Fibroblast of skin of right biceps (primary cell): Measurements from ENCODE around the gene SLC16A13.

Experiments used
- DNase-seq: peaks from one replicate; pipeline ENCODE4 v3.0.0-alpha.2; 2013

The SLC16A13 gene

DNA sequence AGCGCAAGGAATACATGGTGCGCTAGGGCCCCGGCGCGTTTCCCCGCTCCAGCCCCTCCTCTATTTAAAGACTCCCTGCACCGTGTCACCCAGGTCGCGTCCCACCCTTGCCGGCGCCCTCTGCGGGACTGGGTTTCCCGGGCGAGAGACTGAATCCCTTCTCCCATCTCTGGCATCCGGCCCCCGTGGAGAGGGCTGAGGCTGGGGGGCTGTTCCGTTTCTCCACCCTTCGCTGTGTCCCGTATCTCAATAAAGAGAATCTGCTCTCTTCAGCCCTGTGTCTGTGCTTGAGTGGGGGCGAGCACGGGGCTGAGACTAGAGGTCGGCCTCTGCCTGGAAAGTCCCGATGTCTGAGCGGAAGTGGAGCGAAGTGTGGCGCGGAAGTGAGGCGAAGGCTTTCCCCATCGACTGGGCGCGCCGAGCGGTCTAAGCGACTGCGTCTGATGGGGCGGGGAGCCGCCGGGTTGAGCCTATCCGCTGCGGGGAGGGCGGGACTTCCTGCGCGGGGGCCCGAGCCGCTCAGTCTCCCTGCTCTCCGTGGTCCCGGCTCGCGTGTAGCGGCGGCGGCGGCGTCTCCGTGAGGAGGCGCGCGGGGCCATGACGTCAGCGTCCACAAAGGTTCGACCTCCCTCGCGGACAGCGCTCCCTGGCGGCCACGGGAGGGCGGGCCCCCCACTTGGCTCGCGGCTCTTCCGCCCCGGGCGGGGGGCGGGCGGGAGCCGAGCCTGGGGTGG is 21.4 kb upstream of the SLC16A13 start:
- peak; percentile 97 for DNase-seq

DNA sequence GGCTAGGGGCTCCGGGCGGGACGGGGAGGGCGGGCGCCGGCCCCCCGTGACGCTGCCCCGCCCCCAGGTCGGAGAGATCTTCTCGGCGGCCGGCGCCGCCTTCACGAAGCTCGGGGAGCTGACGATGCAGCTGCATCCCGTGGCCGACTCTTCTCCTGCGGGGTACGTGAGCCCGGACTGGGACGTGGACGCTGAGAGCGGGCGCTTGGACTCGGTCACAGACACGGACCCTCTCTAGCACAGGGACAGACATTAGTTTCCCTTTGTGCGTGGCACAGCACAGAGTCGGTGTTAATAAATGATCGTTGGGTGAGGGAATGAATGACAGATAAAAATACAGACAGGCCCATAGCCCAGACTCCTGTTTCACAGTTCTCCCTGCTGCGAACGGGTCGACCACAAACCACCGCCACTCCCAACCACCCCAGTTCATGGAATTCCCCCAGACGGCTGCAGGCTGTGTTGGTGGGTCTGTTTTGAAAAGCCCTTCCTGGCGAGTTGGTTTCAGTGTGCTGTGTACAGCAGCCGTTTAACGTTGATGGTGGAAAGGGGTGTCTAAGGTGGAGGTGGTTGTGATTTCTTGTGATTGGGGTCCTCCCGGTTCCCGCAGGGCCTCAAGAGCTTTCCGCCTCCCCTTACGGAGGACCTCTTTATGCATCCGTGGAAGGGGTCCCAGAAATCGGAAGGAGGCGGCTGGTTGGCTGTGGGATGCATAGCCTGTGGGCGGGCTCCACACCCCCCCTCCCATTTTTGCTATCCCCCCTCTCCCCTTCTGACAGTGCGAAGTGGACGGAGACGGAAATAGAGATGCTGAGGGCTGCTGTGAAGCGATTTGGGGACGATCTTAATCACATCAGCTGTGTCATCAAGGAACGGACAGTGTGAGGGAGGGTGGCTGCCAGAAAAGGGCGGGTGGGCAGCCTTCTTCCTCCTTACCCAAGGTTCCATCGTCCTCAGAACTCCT is 20.5 kb upstream of the SLC16A13 start:
- peak; percentile 56 for DNase-seq

DNA sequence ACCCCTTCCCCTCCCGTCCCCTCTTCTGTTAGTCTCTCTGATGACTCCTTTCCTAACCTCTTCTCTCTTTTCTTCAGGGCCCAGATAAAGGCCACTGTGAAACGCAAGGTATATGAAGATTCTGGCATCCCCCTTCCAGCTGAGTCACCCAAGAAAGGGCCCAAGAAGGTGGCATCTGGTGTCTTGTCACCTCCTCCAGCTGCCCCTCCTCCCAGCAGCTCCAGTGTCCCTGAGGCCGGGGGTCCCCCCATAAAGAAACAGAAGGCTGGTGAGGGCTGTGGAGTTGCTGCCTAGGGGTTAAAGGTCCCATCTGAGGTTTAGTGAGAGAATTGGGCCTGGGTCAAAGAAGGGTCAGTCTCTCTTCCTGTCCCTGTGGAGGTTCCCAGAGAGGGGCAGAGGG is 19.4 kb upstream of the SLC16A13 start:
- no peak for DNase-seq

DNA sequence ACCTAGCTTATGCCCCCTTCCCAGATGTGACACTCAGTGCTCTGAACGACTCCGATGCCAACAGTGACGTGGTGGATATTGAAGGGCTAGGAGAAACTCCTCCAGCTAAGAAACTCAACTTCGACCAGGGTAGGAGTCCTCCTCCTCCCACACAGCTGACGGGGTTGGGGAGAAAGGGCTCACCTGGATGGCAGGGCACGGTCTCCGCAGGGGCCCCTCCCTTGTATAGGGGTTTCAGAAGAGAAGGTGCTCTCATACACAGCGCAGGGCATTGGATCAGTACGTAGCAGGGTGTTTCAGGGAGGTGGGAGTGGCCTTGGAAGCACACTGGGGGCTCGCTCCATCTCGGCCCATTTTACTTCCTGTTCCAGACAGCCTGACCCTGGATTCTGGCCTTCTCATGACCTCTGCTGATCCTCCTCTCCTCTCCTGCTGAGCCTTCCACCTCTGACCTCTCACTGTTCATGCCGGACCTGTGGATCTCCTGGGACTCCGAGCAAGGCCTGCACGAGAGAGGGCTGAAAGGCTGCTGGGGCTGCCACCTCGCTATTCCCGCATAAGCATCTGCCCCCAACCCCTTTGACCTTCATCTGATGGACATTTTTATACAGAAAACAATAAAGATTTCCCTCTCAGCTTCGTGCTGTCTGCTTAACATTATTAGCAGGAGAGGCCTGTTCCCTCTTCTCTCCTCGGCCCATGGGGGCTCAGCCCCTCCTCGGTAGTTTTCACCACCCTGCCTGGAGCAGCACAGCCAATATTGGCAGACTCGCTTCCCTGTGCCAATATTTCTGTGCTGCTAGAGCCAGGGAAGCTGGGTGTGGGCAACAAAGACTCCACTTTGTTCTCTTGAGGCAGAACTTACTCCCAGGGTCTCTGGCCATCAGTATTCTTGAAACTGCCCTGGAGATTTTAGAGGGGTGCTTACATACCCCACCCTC is 18.7 kb upstream of the SLC16A13 start:
- DNase-seq = no peak

DNA sequence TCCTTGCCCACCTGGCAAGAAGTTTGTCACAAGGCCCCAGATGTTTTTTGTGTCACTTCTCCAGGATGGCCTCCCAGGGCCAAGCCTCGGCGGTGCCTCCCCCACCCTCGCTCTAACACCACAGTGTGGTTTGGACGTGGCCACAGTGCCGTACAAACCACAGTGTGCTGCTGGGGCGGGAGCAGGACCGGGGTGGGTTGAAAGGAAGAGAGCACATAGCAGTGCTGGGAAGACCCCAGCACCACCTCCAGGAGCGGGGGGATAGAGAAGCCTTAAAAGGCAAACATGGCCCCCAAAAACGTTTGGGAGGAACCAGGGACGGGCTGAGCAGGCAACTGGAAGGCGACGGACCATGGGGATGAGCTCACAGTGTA is 18.0 kb upstream of the SLC16A13 start:
- no peak for DNase-seq

DNA sequence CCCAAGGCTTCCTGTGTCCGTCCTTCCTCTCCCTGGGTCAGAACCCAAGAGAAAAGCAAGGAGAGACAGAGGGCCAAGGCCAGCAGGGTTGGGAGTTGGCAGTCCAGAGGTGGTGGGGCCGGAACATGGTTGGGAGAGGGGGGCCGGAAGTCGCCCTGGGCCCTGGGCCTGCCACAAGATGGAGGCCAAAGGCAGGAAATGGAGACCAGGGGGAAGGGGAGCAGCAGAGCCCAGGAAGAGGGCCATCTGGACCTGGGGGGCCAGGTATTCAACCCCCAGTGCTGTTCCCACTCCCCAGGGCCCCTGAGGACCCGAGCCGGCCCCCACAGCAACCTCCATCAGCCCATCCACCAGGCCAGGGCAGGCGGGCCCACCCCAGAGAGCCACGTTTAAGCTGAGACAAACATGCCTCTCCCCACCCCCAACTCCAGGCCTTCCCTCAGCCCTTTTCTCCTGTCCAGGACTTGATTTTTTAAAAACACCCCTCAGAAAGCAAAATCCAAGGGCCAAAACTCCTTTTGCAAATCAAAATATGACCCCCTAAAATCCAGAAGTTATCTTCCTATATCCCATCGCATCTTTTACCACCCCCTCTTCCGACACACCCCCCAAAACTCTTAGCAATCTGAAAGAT is 17.4 kb upstream of the SLC16A13 start:
- no peak for DNase-seq

DNA sequence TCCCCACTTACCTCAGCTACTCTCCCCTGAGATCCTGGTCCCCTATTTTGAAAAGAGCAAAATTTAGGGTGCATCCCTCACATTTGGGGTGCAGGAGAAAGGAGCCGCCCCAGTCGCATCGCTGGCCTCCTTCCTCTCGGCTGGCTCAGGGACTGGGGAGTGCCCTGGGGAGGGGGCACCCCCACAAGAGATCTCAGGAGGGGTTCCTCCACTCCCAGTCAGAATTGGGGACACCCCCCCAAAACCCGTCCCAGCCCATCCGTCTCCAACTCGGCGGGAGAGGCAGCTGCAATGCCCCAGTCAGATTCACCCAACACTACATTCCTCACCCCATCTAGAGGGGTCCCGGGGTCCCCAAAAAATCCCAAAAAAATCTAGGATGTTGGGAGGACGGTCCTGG is 16.4 kb upstream of the SLC16A13 start:
- no peak for DNase-seq

DNA sequence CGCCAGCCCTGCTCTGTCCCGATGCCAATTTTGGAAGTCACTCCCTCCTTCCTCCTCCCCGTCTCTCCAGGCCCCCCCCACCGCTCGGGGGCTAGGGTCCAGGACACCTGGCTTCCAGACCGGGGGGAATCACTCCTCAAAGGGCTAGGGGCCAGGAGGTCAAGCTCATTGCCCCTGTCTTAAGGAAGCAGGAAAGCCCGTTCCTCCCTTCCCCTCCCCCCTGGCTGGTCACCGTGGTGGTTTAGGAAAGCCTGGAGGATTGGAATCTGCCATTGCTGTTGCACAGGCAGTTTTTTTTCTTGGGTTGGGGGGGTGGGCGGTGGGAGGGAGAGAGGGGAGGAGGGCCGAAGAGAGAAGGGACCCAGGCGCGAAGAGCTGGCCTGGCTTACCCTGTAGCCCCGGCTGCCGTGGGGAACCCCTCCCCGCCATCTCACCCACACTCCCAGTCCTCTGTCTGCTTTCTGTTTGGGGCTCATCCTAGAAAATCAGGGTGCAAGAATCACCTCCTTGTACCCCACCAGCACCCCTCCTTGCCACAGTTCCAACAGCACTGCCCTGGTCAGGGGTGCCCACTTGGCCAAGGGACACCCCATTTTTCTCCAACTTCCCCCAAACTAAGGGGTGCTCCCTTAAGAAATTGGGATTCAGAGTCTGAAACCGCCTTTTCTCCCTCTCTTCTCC is 15.8 kb upstream of the SLC16A13 start:
- peak; percentile 67 for DNase-seq

DNA sequence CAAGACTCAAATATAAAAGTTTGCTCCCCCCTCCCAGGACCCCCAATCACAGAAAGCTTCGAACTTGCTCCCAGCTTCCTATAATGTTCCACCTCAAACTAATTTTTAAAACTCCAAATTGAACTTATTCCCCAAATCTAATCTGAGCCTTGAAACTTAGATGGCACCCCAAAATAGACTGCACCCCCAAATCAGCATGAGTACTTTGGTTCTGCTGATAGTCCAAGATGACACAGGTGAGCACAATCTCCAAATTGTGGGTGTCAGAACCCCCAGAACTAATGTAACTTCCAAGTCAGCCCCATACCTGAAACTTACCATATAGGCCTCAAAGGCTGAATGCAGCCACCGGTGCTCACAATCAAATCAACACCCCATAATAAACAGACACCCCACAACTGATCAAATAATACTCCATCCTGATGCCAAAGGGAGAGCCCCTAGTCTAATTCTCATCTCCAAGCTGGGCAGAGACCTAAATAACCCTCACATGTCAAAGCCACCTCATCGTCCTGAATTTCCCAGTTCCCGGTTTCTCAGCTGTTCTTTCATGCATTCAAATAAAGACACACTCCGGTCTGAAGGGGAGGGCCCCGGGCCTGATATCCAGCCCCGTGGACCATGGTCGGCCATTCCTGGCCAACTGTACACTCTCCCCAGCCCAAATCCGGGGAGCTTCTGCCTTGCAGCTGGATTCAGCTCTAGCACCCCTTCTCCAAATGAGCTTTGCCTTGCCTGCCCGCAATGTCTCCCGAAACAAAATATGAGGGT is 14.7 kb upstream of the SLC16A13 start:
- no peak for DNase-seq

DNA sequence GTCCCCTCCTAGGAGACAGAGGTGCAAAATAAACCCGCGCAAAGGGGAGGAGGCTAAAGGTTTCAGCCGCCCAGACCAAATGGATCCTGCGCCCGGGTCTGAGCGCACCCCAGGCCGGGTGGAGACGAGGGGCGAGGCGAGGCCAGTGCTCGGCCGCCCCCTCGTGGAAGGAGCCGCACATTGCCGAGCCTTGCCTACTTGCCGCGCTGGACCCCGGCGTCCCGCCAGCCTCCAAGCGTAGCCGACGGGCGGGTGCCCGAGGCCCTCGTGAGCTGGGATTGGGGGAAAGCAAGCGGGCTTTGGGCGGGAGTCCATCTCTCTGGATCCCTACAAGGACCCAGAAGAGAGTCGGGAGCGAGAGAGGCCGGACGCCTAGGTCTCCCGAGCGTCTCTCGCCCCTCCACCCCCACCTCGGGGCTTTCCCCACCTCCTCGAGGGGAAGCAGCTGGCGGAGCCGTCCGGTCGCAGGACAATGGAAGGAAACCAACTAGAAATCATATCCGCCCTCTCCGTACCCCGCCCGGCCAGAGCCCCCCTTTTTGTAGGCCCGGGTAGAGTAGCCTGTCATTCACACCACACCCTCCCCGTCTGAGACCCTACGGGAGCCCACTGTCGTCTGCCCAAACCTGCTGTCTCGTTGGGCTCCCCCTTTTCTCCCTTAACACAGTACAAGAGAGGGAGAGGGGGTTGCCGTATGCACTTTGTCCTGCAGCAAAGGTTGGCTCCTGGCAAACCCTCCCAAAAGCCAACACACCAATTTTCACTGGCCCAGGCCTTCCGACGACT is 13.6 kb upstream of the SLC16A13 start:
- DNase-seq = peak; percentile 57

DNA sequence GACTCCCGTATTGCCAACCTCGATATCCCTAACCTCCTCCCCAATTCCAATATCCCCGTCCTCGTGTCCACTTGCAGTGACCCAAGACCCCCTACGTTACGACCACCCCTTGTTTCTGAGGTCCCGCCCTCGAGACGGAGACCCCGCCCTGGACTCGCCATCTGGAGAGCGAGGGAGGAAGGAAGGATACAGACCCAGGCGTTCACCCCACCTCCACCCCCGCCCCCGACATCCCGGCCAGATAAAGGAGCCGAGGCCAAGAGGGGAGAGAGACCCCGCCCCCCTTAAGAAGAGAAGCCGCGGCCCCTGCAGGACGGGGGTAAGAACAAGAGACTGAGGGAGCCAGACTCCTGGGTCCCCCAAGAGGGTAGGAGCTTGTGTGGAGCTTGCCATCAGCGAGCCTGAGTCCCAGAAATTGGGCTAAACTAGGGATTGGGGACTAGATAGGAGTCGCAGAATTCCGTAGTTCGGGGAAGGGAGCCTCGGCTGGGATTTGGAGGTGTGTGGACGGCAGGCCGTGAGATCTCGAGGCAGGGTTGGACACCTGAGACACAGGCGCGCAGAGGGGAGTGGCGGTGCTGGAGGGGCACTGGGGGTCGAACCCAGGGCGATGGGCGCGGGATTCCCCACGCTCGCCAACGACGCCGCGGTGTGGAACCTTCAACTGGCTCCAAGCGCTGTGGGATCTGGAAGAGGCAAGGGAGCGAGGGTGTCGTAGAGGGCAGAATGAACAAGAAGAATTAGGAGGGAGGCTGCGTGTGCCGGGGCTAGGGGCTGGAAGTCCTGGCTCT is 12.8 kb upstream of the SLC16A13 start, which contains the start of gene BCL6B:
BCL6B (plus strand) TSS at position 270 of the 791 bp plus-strand sequence. CDS start 622 bp downstream, outside the sequence.
- no peak for DNase-seq

DNA sequence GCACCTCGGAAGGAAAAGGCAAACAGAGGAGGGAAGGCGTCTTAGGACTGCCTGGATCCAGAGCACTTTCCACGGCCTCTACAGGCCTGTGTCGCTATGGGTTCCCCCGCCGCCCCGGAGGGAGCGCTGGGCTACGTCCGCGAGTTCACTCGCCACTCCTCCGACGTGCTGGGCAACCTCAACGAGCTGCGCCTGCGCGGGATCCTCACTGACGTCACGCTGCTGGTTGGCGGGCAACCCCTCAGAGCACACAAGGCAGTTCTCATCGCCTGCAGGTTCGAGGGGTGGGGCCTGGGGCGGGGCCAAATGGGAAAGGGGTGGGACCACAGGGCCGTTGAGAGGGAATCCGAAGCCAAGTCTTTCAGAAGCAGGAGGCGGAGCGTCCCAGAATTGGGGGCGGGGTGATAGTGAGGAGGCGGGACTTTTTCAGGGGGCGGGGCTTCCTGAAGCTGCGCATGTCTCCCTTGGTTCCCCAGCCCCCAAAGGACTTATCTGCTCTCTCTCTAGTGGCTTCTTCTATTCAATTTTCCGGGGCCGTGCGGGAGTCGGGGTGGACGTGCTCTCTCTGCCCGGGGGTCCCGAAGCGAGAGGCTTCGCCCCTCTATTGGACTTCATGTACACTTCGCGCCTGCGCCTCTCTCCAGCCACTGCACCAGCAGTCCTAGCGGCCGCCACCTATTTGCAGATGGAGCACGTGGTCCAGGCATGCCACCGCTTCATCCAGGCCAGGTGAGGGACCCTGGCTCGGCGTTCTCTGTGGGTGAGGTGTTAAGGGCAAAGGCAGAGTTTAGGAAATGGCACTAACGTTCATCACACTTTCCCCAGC is 12.0 kb upstream of the SLC16A13 start:
- DNase-seq = peak; percentile 87

DNA sequence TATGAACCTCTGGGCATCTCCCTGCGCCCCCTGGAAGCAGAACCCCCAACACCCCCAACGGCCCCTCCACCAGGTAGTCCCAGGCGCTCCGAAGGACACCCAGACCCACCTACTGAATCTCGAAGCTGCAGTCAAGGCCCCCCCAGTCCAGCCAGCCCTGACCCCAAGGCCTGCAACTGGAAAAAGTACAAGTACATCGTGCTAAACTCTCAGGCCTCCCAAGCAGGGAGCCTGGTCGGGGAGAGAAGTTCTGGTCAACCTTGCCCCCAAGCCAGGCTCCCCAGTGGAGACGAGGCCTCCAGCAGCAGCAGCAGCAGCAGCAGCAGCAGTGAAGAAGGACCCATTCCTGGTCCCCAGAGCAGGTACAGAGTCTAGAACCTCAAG is 11.4 kb upstream of the SLC16A13 start:
- DNase-seq = no peak

DNA sequence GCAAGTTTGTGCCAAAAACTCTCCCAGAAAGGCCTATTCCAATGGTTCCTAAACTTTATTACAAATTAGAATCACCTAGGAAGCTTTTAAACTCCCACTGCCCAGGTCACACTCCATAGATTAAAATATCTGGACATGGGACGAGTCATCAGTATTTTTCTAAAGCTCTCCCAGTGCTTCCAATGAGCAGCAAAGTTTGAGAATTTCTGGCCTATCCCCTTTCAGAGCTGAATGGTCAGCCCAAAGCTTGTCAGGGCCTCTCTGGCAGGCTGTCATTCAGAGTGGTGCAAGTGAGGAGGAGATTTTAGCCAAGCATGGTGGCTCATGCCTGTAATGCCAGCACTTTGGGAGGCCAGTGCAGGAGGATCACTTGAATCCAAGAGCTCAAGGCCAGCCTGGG is 10.6 kb upstream of the SLC16A13 start:
- DNase-seq = no peak

DNA sequence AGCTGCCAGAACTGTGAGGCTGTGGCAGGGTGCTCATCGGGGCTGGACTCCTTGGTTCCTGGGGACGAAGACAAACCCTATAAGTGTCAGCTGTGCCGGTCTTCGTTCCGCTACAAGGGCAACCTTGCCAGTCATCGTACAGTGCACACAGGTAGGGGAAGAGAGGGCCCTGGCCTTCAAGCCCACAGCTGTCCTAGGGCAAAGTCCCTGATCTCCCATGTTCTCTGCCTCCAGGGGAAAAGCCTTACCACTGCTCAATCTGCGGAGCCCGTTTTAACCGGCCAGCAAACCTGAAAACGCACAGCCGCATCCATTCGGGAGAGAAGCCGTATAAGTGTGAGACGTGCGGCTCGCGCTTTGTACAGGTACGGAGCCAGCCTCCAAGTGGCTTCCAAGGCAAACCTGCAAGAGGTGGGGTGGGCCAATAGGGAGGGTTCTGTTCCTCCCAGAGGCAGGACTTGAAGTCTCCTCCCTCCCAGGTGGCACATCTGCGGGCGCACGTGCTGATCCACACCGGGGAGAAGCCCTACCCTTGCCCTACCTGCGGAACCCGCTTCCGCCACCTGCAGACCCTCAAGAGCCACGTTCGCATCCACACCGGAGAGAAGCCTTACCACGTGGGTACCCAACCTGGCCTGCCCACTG is 9.2 kb upstream of the SLC16A13 start:
- no peak for DNase-seq

DNA sequence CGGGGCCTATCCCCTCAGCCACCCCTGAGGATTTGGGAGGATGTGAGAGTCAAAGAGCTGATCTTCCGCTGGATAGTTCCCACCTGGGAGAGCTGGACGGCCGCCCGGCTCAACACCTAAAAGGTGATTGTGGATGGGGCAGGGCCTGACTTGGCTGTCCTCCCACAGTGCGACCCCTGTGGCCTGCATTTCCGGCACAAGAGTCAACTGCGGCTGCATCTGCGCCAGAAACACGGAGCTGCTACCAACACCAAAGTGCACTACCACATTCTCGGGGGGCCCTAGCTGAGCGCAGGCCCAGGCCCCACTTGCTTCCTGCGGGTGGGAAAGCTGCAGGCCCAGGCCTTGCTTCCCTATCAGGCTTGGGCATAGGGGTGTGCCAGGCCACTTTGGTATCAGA is 8.5 kb upstream of the SLC16A13 start:
- DNase-seq = no peak

DNA sequence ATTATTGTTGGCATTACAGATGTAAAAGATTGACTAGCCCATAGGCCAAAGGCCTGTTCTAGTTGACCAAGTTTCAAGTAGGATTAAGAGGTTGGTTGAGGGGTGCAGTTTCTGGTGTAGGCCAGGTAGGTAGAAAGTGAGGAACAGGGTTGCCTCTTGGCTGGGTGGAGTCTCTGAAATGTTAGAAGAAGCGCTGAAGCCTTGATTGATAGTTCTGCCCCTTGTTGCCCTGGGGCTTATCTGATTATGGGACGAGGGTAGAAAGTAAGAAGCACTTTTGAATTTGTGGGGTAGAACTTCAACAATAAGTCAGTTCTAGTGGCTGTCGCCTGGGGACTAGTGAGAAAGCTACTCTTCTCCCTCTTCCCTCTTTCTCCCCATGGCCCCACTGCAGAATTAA is 6.7 kb upstream of the SLC16A13 start:
- no peak for DNase-seq

DNA sequence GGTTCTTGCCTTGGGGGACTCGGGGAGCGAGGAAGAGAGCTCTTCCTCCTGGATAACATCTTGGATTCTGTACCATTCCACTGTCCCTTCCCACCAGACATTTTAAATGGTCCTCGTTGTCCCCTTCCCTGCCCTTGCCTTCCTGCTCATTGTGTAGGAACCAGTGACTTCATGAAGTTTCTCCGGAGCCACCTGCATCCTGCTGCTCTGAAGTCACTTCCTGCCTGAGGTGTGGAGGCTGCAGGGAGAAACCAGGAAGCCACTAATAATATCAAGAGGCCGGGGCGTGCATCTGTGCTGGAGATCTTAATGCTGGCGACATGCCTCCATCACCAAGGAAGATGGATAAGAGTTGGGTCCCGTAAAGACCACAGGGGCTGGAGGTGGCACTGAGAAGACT is 6.2 kb upstream of the SLC16A13 start:
- DNase-seq = no peak
